IPS-NIHi7 (cell line): ENCODE data around the gene FNDC11.
"Not testable (repeated sequence)": the region's sequence is repeated elsewhere in the genome, so short reads cannot be mapped to it uniquely, and the experiment has no call there.

ENCODE experiments used
- DNase-seq: peaks from one replicate; pipeline ENCODE4 v3.0.0; 2012; ENCODE audit warnings: mixed read lengths; ENCODE audit errors: extremely low spot score

Gene FNDC11

GRCh38 chr20:63597651-63598478 lies 43.9 kb downstream of the FNDC11 start:
- no peak for DNase-seq

GRCh38 chr20:63598479-63599395 lies 44.8 kb downstream of the FNDC11 start:
- DNase-seq, result no peak

- DNase-seq, result no peak
Measured at GRCh38 chr20:63599396-63600050, 45.6 kb downstream of the FNDC11 start.

GRCh38 chr20:63601679-63602078 lies 47.7 kb downstream of the FNDC11 start:
- DNase-seq, result not testable (repeated sequence)

GRCh38 chr20:63602321-63602720 lies 48.4 kb downstream of the FNDC11 start:
- no peak for DNase-seq
